HepG2 (cell line): ENCODE measurements around the gene PSKH1. TPM values are rescaled to one million over a fixed set of nuclear protein-coding genes. Genes with fewer than 3 reads are reported as not detected.

ENCODE experiments used
- CBFB ChIP-seq: sonication (generic); formaldehyde crosslinking; IDR thresholded peaks from 2 replicates; pipeline ENCODE4 v1.4.0; 2020; ENCODE audit warnings: missing genetic modification reagents
- KDM5A ChIP-seq: fragments of 200-600 bp; sonication (generic); IDR thresholded peaks from 2 replicates; pipeline ENCODE4 v1.7.0; 2018; ENCODE audit warnings: antibody characterized with exemption, mild to moderate bottlenecking, low read length, borderline replicate concordance
- POLR2AphosphoS5 ChIP-seq: IDR thresholded peaks from 2 replicates; pipeline ENCODE4 v1.6.1; 2012; ENCODE audit warnings: low read depth, low read length
- PRMT3 ChIP-seq: sonication (generic); formaldehyde crosslinking; IDR thresholded peaks from 2 replicates; pipeline ENCODE4 v1.8.1; 2022; ENCODE audit warnings: low read depth, mild to moderate bottlenecking, moderate library complexity, missing genetic modification reagents, borderline replicate concordance
- TEAD3 ChIP-seq: optimal IDR thresholded peaks from 2 replicates; pipeline ENCODE3; 2016; ENCODE audit warnings: borderline replicate concordance
- XRCC5 ChIP-seq: fragments of 200-400 bp; formaldehyde crosslinking; optimal IDR thresholded peaks from 2 replicates; pipeline ENCODE3; 2017; ENCODE audit warnings: mild to moderate bottlenecking, low read length
- ZBTB42 ChIP-seq: sonication (generic); formaldehyde crosslinking; IDR thresholded peaks from 2 replicates; pipeline ENCODE4 v1.5.0; 2020; ENCODE audit warnings: mild to moderate bottlenecking, missing genetic modification reagents
- ZNF143 ChIP-seq: sonication (generic); formaldehyde crosslinking; IDR thresholded peaks from 2 replicates; pipeline ENCODE4 v1.4.0; 2020; ENCODE audit warnings: missing genetic modification reagents
- ZNF720 ChIP-seq: sonication (generic); formaldehyde crosslinking; IDR thresholded peaks from 2 replicates; pipeline ENCODE4 v1.4.0; 2020; ENCODE audit warnings: missing genetic modification reagents
- polyA plus RNA-seq, 8 experiments: library from polyadenylated mRNA; depleted of rRNA in 3 of 8; stranded (reverse) in 7 of 8; unstranded in 1 of 8; fragments of >200 nt; fragmentation: Illumina TruSeq in 4 of 8; extraction: Trizol in 4 of 8; gene quantifications; 2 replicates each; pipeline versions ENCODE4 v1.2.1 to v1.2.3, GENCODE V29; 2011 to 2016; ENCODE audit warnings: low read depth in 4 of 8, missing spikeins in 1 of 8, mixed read lengths in 1 of 8; ENCODE audit not compliant: insufficient read depth in 1 of 8
- total RNA-seq, 5 experiments: library from RNA; depleted of rRNA; stranded (reverse); fragments of >200 nt; fragmentation: Illumina TruSeq; extraction: Trizol; gene quantifications; 2 replicates each; pipeline ENCODE4 v1.2.3, GENCODE V29; 2016; ENCODE audit warnings: low read depth in 1 of 5
- TF ChIP-seq, protein P1 (sequence below): sonication (generic); formaldehyde crosslinking; IDR thresholded peaks from 2 replicates; pipeline ENCODE4 v1.5.0; 2020; ENCODE audit warnings: mild to moderate bottlenecking, missing genetic modification reagents, borderline replicate concordance
- TF ChIP-seq, protein P2 (sequence below): sonication (generic); formaldehyde crosslinking; IDR thresholded peaks from 2 replicates; pipeline ENCODE4 v1.5.1; 2020; ENCODE audit warnings: mild to moderate bottlenecking, missing genetic modification reagents, moderate library complexity
- TF ChIP-seq, protein P3 (sequence below): sonication (generic); formaldehyde crosslinking; IDR thresholded peaks from 2 replicates; pipeline ENCODE4 v1.4.0; 2020; ENCODE audit warnings: mild to moderate bottlenecking, missing genetic modification reagents
- TF ChIP-seq, protein P4 (sequence below): sonication (generic); formaldehyde crosslinking; IDR thresholded peaks from 2 replicates; pipeline ENCODE4 v1.5.0; 2020; ENCODE audit warnings: mild to moderate bottlenecking, missing genetic modification reagents, borderline replicate concordance

PSKH1 gene
- total and polyA plus RNA-seq, 2 of the 13 experiments (the other 11 are each of a cell fraction or from before 2014, with no cell fraction given), result 8.4 to 19.1 TPM

DNA sequence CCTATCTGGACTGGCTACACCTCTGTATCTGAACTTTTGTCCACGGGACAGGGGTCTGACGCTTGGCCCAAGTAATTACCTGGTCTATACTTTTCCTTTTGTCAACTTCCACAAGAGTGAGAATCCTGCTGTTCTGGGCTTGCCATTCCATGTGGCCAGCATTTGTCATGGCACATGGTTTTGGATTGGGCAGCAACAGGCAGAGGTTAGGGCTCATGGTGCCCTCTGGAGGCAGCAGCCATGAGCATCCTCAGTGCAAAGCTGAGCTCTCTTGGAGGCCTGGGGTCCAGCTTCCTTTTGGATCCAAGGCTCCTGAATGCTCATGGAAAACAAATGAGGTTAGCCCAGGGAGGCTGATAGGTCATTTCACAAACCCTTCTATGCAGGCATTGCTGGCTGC lies 27.7 kb upstream of the PSKH1 start (continued):
- TF ChIP-seq, protein P1, sequence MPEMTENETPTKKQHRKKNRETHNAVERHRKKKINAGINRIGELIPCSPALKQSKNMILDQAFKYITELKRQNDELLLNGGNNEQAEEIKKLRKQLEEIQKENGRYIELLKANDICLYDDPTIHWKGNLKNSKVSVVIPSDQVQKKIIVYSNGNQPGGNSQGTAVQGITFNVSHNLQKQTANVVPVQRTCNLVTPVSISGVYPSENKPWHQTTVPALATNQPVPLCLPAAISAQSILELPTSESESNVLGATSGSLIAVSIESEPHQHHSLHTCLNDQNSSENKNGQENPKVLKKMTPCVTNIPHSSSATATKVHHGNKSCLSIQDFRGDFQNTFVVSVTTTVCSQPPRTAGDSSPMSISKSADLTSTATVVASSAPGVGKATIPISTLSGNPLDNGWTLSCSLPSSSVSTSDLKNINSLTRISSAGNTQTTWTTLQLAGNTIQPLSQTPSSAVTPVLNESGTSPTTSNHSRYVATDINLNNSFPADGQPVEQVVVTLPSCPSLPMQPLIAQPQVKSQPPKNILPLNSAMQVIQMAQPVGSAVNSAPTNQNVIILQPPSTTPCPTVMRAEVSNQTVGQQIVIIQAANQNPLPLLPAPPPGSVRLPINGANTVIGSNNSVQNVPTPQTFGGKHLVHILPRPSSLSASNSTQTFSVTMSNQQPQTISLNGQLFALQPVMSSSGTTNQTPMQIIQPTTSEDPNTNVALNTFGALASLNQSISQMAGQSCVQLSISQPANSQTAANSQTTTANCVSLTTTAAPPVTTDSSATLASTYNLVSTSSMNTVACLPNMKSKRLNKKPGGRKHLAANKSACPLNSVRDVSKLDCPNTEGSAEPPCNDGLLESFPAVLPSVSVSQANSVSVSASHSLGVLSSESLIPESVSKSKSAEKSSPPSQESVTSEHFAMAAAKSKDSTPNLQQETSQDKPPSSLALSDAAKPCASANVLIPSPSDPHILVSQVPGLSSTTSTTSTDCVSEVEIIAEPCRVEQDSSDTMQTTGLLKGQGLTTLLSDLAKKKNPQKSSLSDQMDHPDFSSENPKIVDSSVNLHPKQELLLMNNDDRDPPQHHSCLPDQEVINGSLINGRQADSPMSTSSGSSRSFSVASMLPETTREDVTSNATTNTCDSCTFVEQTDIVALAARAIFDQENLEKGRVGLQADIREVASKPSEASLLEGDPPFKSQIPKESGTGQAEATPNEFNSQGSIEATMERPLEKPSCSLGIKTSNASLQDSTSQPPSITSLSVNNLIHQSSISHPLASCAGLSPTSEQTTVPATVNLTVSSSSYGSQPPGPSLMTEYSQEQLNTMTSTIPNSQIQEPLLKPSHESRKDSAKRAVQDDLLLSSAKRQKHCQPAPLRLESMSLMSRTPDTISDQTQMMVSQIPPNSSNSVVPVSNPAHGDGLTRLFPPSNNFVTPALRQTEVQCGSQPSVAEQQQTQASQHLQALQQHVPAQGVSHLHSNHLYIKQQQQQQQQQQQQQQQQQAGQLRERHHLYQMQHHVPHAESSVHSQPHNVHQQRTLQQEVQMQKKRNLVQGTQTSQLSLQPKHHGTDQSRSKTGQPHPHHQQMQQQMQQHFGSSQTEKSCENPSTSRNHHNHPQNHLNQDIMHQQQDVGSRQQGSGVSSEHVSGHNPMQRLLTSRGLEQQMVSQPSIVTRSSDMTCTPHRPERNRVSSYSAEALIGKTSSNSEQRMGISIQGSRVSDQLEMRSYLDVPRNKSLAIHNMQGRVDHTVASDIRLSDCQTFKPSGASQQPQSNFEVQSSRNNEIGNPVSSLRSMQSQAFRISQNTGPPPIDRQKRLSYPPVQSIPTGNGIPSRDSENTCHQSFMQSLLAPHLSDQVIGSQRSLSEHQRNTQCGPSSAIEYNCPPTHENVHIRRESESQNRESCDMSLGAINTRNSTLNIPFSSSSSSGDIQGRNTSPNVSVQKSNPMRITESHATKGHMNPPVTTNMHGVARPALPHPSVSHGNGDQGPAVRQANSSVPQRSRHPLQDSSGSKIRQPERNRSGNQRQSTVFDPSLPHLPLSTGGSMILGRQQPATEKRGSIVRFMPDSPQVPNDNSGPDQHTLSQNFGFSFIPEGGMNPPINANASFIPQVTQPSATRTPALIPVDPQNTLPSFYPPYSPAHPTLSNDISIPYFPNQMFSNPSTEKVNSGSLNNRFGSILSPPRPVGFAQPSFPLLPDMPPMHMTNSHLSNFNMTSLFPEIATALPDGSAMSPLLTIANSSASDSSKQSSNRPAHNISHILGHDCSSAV (CRISPR knock-in tag), result 0 out of 2 replicates have a peak, but pooled peaks have one; percentile 59
- TF ChIP-seq, protein P2, sequence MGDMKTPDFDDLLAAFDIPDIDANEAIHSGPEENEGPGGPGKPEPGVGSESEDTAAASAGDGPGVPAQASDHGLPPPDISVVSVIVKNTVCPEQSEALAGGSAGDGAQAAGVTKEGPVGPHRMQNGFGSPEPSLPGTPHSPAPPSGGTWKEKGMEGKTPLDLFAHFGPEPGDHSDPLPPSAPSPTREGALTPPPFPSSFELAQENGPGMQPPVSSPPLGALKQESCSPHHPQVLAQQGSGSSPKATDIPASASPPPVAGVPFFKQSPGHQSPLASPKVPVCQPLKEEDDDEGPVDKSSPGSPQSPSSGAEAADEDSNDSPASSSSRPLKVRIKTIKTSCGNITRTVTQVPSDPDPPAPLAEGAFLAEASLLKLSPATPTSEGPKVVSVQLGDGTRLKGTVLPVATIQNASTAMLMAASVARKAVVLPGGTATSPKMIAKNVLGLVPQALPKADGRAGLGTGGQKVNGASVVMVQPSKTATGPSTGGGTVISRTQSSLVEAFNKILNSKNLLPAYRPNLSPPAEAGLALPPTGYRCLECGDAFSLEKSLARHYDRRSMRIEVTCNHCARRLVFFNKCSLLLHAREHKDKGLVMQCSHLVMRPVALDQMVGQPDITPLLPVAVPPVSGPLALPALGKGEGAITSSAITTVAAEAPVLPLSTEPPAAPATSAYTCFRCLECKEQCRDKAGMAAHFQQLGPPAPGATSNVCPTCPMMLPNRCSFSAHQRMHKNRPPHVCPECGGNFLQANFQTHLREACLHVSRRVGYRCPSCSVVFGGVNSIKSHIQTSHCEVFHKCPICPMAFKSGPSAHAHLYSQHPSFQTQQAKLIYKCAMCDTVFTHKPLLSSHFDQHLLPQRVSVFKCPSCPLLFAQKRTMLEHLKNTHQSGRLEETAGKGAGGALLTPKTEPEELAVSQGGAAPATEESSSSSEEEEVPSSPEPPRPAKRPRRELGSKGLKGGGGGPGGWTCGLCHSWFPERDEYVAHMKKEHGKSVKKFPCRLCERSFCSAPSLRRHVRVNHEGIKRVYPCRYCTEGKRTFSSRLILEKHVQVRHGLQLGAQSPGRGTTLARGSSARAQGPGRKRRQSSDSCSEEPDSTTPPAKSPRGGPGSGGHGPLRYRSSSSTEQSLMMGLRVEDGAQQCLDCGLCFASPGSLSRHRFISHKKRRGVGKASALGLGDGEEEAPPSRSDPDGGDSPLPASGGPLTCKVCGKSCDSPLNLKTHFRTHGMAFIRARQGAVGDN, result peak; percentile 51
- TF ChIP-seq, protein P3, sequence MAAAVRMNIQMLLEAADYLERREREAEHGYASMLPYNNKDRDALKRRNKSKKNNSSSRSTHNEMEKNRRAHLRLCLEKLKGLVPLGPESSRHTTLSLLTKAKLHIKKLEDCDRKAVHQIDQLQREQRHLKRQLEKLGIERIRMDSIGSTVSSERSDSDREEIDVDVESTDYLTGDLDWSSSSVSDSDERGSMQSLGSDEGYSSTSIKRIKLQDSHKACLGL, result no peak
- TF ChIP-seq CBFB (no peak), POLR2AphosphoS5 (no peak), KDM5A (no peak), PRMT3 (CRISPR knock-in tag) (no peak), XRCC5 (peak; percentile 77), ZNF720 (no peak), TEAD3 (peak; percentile 37), ZNF143 (CRISPR knock-in tag) (peak; percentile 21), ZBTB42 (0 out of 2 replicates have a peak, but pooled peaks have one; percentile 23)
- TF ChIP-seq, protein P4, sequence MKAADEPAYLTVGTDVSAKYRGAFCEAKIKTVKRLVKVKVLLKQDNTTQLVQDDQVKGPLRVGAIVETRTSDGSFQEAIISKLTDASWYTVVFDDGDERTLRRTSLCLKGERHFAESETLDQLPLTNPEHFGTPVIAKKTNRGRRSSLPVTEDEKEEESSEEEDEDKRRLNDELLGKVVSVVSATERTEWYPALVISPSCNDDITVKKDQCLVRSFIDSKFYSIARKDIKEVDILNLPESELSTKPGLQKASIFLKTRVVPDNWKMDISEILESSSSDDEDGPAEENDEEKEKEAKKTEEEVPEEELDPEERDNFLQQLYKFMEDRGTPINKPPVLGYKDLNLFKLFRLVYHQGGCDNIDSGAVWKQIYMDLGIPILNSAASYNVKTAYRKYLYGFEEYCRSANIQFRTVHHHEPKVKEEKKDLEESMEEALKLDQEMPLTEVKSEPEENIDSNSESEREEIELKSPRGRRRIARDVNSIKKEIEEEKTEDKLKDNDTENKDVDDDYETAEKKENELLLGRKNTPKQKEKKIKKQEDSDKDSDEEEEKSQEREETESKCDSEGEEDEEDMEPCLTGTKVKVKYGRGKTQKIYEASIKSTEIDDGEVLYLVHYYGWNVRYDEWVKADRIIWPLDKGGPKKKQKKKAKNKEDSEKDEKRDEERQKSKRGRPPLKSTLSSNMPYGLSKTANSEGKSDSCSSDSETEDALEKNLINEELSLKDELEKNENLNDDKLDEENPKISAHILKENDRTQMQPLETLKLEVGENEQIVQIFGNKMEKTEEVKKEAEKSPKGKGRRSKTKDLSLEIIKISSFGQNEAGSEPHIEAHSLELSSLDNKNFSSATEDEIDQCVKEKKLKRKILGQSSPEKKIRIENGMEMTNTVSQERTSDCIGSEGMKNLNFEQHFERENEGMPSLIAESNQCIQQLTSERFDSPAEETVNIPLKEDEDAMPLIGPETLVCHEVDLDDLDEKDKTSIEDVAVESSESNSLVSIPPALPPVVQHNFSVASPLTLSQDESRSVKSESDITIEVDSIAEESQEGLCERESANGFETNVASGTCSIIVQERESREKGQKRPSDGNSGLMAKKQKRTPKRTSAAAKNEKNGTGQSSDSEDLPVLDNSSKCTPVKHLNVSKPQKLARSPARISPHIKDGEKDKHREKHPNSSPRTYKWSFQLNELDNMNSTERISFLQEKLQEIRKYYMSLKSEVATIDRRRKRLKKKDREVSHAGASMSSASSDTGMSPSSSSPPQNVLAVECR, result peak; percentile 40; the same call in 1 of the 2 replicates
